Large intestine (tissue), 3 donors: ENCODE results near the gene MSI2. TPM values are rescaled to one million over a fixed set of nuclear protein-coding genes. Genes with fewer than 3 reads are reported as not detected.
A peak's percentile ranks its signal among the peaks of the same experiment; 100 is the strongest.

Source experiments
- DNase-seq, 2 donors: peaks; one replicate each; pipeline versions ENCODE4 v3.0.0 to v3.0.0-alpha.2; 2013
- H3K27ac ChIP-seq: one replicate; pipeline ENCODE4 v1.5.1; 2013; ENCODE audit warnings: low read length
- H3K27me3 ChIP-seq: 2 replicates; pipeline ENCODE4 v1.6.1; 2013; ENCODE audit warnings: low read length; ENCODE audit not compliant: control insufficient read depth, insufficient read depth
- H3K36me3 ChIP-seq: 2 replicates; pipeline ENCODE4 v1.6.1; 2013; ENCODE audit warnings: low read length; ENCODE audit not compliant: control insufficient read depth, insufficient read depth
- H3K4me1 ChIP-seq: one replicate; pipeline ENCODE4 v1.6.1; 2013; ENCODE audit warnings: low read length; ENCODE audit not compliant: control insufficient read depth, insufficient read depth
- H3K4me3 ChIP-seq: one replicate; pipeline ENCODE4 v1.5.1; 2013; ENCODE audit warnings: low read length
- H3K9me3 ChIP-seq: one replicate; pipeline ENCODE4 v1.6.1; 2013; ENCODE audit warnings: mild to moderate bottlenecking, low read depth, low read length, moderate library complexity; ENCODE audit not compliant: control insufficient read depth
- WGBS: methylation state at CpG from one replicate; pipeline ENCODE4 v1.1.5; 2013; ENCODE audit warnings: low lambda C conversion rate; ENCODE audit not compliant: insufficient coverage; 5-methylcytosine and 5-hydroxymethylcytosine counted together
- polyA plus RNA-seq: library from polyadenylated mRNA; unstranded; fragments of 120-200 nt; gene quantifications from one replicate; pipeline ENCODE4 v1.2.1, GENCODE V29; 2013

The MSI2 gene
- polyA plus RNA-seq, 1 donor = 46.1 TPM

- Histone ChIP-seq H3K27ac (no peak overlapping the region), H3K4me3 (no peak overlapping the region), H3K36me3 (no peaks in the 10 kb centered on the region), H3K4me1 (peaks cover 63% of the 10 kb centered on the region), H3K9me3 (no peaks in the 10 kb centered on the region), H3K27me3 (no peaks in the 10 kb centered on the region)
- no peak for DNase-seq
- no CpG with 5 or more reads among the region's 14 CpGs for WGBS
Observed at GRCh38 chr17:57559634-57560318, 303.5 kb downstream of the MSI2 start.

GRCh38 chr17:57560319-57560705 is 304.0 kb downstream of the MSI2 start:
- no peaks in the 10 kb centered on the region for H3K27me3 ChIP-seq
- peaks cover 65% of the 10 kb centered on the region for H3K4me1 ChIP-seq
- no peak overlapping the region for H3K27ac ChIP-seq
- no peak for DNase-seq
- no peaks in the 10 kb centered on the region for H3K36me3 ChIP-seq
- H3K9me3 ChIP-seq = no peaks in the 10 kb centered on the region
- H3K4me3 ChIP-seq = no peak overlapping the region
- WGBS = no CpG with 5 or more reads among the region's 4 CpGs

- H3K4me3 ChIP-seq = no peak overlapping the region
- DNase-seq = peak; percentile 80 to 95
- peaks cover 69% of the 10 kb centered on the region for H3K4me1 ChIP-seq
- no peaks in the 10 kb centered on the region for H3K9me3 ChIP-seq
- no peaks in the 10 kb centered on the region for H3K27me3 ChIP-seq
- H3K27ac ChIP-seq = peak overlapping the region; percentile 84
- WGBS = 40% methylated on average over 1 of the region's 12 CpGs
- H3K36me3 ChIP-seq = no peaks in the 10 kb centered on the region
Observed at GRCh38 chr17:57561072-57561861, 304.9 kb downstream of the MSI2 start.

- Histone ChIP-seq H3K36me3 (no peaks in the 10 kb centered on the region), H3K27me3 (no peaks in the 10 kb centered on the region), H3K4me1 (peaks cover 69% of the 10 kb centered on the region), H3K27ac (peak overlapping the region; percentile 84), H3K4me3 (no peak overlapping the region), H3K9me3 (no peaks in the 10 kb centered on the region)
- WGBS = no CpG with 5 or more reads among the region's 7 CpGs
- no peak for DNase-seq
Observed at GRCh38 chr17:57562184-57562698, 305.9 kb downstream of the MSI2 start.

GRCh38 chr17:57563958-57564357 is 307.6 kb downstream of the MSI2 start:
- no peaks in the 10 kb centered on the region for H3K36me3 ChIP-seq
- H3K4me1 ChIP-seq = peaks cover 58% of the 10 kb centered on the region
- H3K27me3 ChIP-seq = no peaks in the 10 kb centered on the region
- H3K9me3 ChIP-seq = no peaks in the 10 kb centered on the region
- no peak overlapping the region for H3K4me3 ChIP-seq
- H3K27ac ChIP-seq = no peak overlapping the region
- no CpG with 5 or more reads among the region's 8 CpGs for WGBS
- DNase-seq = peak in 1 of 2 donors; percentile 55

- DNase-seq = peak in 1 of 2 donors; percentile 74
- no peaks in the 10 kb centered on the region for H3K27me3 ChIP-seq
- no peaks in the 10 kb centered on the region for H3K9me3 ChIP-seq
- H3K4me1 ChIP-seq = peaks cover 50% of the 10 kb centered on the region
- no peaks in the 10 kb centered on the region for H3K36me3 ChIP-seq
- no peak overlapping the region for H3K27ac ChIP-seq
- H3K4me3 ChIP-seq = no peak overlapping the region
- 52% methylated on average over 3 of the region's 6 CpGs for WGBS
Observed at GRCh38 chr17:57565176-57565575, 308.9 kb downstream of the MSI2 start.

- WGBS = no CpG with 5 or more reads among the region's 9 CpGs
Observed at GRCh38 chr17:57566721-57567120, 310.4 kb downstream of the MSI2 start.

GRCh38 chr17:57567251-57567650 is 310.9 kb downstream of the MSI2 start:
- Histone ChIP-seq H3K4me3 (no peak overlapping the region), H3K4me1 (peaks cover 30% of the 10 kb centered on the region), H3K36me3 (no peaks in the 10 kb centered on the region), H3K27me3 (no peaks in the 10 kb centered on the region), H3K9me3 (no peaks in the 10 kb centered on the region), H3K27ac (no peak overlapping the region)
- DNase-seq = no peak
- WGBS = 100% methylated on average over 2 of the region's 9 CpGs

More at GRCh38 chr17:57566721-57567120, 310.4 kb downstream of the MSI2 start:
- Histone ChIP-seq H3K9me3 (no peaks in the 10 kb centered on the region), H3K4me1 (peaks cover 35% of the 10 kb centered on the region), H3K27ac (no peak overlapping the region), H3K4me3 (no peak overlapping the region), H3K27me3 (no peaks in the 10 kb centered on the region), H3K36me3 (no peaks in the 10 kb centered on the region)
- no peak for DNase-seq

- no peaks in the 10 kb centered on the region for H3K9me3 ChIP-seq
- peaks cover 24% of the 10 kb centered on the region for H3K4me1 ChIP-seq
- H3K27ac ChIP-seq = no peak overlapping the region
- DNase-seq = no peak
- no CpG with 5 or more reads among the region's 3 CpGs for WGBS
- H3K4me3 ChIP-seq = no peak overlapping the region
- H3K36me3 ChIP-seq = no peaks in the 10 kb centered on the region
- H3K27me3 ChIP-seq = no peaks in the 10 kb centered on the region
Observed at GRCh38 chr17:57568340-57568739, 312.0 kb downstream of the MSI2 start.

GRCh38 chr17:57569021-57569420 is 312.7 kb downstream of the MSI2 start:
- WGBS = no CpG with 5 or more reads among the region's 4 CpGs
- Histone ChIP-seq H3K27ac (no peak overlapping the region), H3K4me3 (no peak overlapping the region), H3K36me3 (no peaks in the 10 kb centered on the region), H3K27me3 (no peaks in the 10 kb centered on the region), H3K9me3 (no peaks in the 10 kb centered on the region), H3K4me1 (peaks cover 17% of the 10 kb centered on the region)
- DNase-seq = no peak
